Gastroesophageal sphincter (tissue), 4 donors: ENCODE results near the gene DNM3. TPM values are rescaled to one million over a fixed set of nuclear protein-coding genes. Genes with fewer than 3 reads are reported as not detected.

Experiments used
- ATAC-seq: fragments of 150-250 bp; one replicate; pipeline ENCODE4 v1.9.1; 2016; ENCODE audit warnings: mild to moderate bottlenecking, moderate library complexity
- H3K27ac ChIP-seq, 4 donors: fragments of 200-600 bp; sonication (generic) in 3 of 4; 1 replicate in 3 of 4; 2 replicates in 1 of 4; pipeline ENCODE4 v1.5.1; 2016 to 2019
- H3K27me3 ChIP-seq: fragments of 200-600 bp; sonication (generic); one replicate; pipeline ENCODE4 v1.5.1; 2019
- H3K36me3 ChIP-seq, 2 donors: fragments of 200-600 bp; sonication (generic); one replicate each; pipeline ENCODE4 v1.5.1; 2019; ENCODE audit warnings: control low read depth in 1 of 2
- H3K4me1 ChIP-seq, 3 donors: fragments of 200-600 bp; sonication (generic); 1 replicate in 2 of 3; 2 replicates in 1 of 3; pipeline ENCODE4 v1.5.1; 2016 to 2019; ENCODE audit warnings: control low read depth in 2 of 3
- H3K4me3 ChIP-seq, 2 donors: fragments of 200-600 bp; sonication (generic); one replicate each; pipeline ENCODE4 v1.5.1; 2019; ENCODE audit warnings: mild to moderate bottlenecking in 1 of 2, moderate library complexity in 1 of 2
- H3K9me3 ChIP-seq, 3 donors: fragments of 200-600 bp; sonication (generic); one replicate each; pipeline ENCODE4 v1.5.1; 2017 to 2019; ENCODE audit warnings: control low read depth in 2 of 3
- EP300 ChIP-seq: sonication (generic); formaldehyde crosslinking; IDR thresholded peaks from one replicate; pipeline ENCODE4 v1.6.1; 2017; ENCODE audit warnings: antibody characterized with exemption, mild to moderate bottlenecking
- POLR2A ChIP-seq, 2 donors: fragments of 450-650 bp; IDR thresholded peaks; one replicate each; pipeline ENCODE4 v1.6.1; 2017; ENCODE audit warnings: antibody characterized with exemption in 2 of 2, mild to moderate bottlenecking in 2 of 2, moderate library complexity in 1 of 2
- POLR2AphosphoS5 ChIP-seq: sonication (generic); formaldehyde crosslinking; IDR thresholded peaks from one replicate; pipeline ENCODE4 v1.6.1; 2017; ENCODE audit warnings: antibody characterized with exemption
- WGBS, 2 donors: methylation state at CpG; one replicate each; pipeline ENCODE4 v1.1.5; 2018; ENCODE audit warnings: low coverage in 1 of 2; 5-methylcytosine and 5-hydroxymethylcytosine counted together
- total RNA-seq, 4 donors: library from RNA; depleted of rRNA; stranded (reverse); fragments of >200 nt; gene quantifications; one replicate each; pipeline ENCODE4 v1.1.0, GENCODE V29; 2016
- TF ChIP-seq, protein P1 (sequence below), 4 experiments: fragments of 200-600 bp in 2 of 4; fragments of 450-650 bp in 2 of 4; sonication (generic) in 1 of 4; IDR thresholded peaks; one replicate each; pipeline ENCODE4 v1.5.1; 2017 to 2019; ENCODE audit warnings: antibody characterized with exemption in 4 of 4, mild to moderate bottlenecking in 2 of 4, moderate library complexity in 2 of 4

Gene DNM3
- total RNA-seq, 4 donors from 2014 or later = 1.9 to 5.0 (median 3.9) TPM

DNA sequence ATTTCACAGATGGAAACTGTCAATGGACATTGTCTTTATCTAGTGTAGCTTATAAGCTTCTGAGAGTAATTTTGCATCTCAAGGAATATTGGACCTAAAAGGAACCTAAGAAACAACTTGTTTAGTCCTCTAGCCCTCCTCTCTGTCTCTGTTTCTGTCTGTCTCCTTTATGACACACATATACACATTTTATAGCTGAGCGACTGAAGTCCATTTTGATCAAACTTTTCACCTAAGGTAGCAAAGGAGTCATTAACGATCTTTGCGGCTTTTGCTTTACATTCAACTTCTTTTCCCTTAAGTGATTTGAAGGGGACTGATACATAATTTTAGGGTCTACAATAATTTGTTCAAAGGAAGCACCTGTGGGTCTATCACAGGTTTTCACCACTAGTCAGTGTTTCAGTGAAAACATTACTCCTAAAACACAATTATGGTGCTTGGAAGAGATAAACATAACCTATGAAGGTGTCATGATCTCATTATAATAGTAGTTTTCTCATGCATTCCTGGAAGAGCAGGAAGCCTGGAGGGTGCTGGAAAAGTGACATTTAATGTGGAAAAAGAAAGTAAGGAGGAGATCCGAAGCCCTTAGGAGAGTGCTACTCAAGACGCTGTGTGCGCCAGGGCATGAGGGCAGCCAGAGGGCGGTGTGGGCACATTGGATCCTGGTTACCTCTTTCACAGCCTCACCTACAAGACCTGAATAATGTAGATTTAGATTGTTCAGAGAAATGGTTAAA, 248.6 kb downstream of the DNM3 start:
- Histone ChIP-seq H3K27me3 (no peaks in the 10 kb centered on the region), H3K9me3 (no peaks in the 10 kb centered on the region), H3K36me3 (no peaks in the 10 kb centered on the region), H3K27ac (no peak overlapping the region), H3K4me3 (no peak overlapping the region), H3K4me1 (no peaks in the 10 kb centered on the region)
- ATAC-seq = peak; percentile 55
- TF ChIP-seq, protein P1, sequence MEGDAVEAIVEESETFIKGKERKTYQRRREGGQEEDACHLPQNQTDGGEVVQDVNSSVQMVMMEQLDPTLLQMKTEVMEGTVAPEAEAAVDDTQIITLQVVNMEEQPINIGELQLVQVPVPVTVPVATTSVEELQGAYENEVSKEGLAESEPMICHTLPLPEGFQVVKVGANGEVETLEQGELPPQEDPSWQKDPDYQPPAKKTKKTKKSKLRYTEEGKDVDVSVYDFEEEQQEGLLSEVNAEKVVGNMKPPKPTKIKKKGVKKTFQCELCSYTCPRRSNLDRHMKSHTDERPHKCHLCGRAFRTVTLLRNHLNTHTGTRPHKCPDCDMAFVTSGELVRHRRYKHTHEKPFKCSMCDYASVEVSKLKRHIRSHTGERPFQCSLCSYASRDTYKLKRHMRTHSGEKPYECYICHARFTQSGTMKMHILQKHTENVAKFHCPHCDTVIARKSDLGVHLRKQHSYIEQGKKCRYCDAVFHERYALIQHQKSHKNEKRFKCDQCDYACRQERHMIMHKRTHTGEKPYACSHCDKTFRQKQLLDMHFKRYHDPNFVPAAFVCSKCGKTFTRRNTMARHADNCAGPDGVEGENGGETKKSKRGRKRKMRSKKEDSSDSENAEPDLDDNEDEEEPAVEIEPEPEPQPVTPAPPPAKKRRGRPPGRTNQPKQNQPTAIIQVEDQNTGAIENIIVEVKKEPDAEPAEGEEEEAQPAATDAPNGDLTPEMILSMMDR (IDR thresholded peaks at IDR 0.05) = peak; percentile 61 to 77 (median 68)
- TF ChIP-seq POLR2A (IDR thresholded peaks at IDR 0.05) = no peak
- WGBS, 2 donors = 46 to 67% methylated on average over 5 to 7 of the region's 7 CpGs

- Histone ChIP-seq H3K27me3 (no peaks in the 10 kb centered on the region), H3K4me3 (no peak overlapping the region), H3K27ac (no peak overlapping the region), H3K36me3 (no peaks in the 10 kb centered on the region), H3K4me1 (no peaks in the 10 kb centered on the region), H3K9me3 (no peaks in the 10 kb centered on the region)
- WGBS, 2 donors = 29 to 50% methylated on average over 1 of the region's 1 CpG
- TF ChIP-seq EP300 (no peak), POLR2A (IDR thresholded peaks at IDR 0.05) (no peak), POLR2AphosphoS5 (no peak)
- TF ChIP-seq, protein P1 (IDR thresholded peaks at IDR 0.05) = no peak
- ATAC-seq = no peak
Measured at GRCh38 chr1:172090511-172090817, 249.2 kb downstream of the DNM3 start.

GRCh38 chr1:172095846-172096245, 254.5 kb downstream of the DNM3 start:
- Histone ChIP-seq H3K27me3 (no peaks in the 10 kb centered on the region), H3K4me1 (no peaks in the 10 kb centered on the region), H3K9me3 (no peaks in the 10 kb centered on the region), H3K4me3 (no peak overlapping the region), H3K36me3 (no peaks in the 10 kb centered on the region), H3K27ac (no peak overlapping the region)
- no peak for ATAC-seq
- 69 to 85% methylated on average over 2 of the region's 2 CpGs for WGBS, 2 donors
- TF ChIP-seq POLR2AphosphoS5 (no peak), POLR2A (IDR thresholded peaks at IDR 0.05) (no peak), EP300 (no peak)
- TF ChIP-seq, protein P1 (IDR thresholded peaks at IDR 0.05) = no peak

DNA sequence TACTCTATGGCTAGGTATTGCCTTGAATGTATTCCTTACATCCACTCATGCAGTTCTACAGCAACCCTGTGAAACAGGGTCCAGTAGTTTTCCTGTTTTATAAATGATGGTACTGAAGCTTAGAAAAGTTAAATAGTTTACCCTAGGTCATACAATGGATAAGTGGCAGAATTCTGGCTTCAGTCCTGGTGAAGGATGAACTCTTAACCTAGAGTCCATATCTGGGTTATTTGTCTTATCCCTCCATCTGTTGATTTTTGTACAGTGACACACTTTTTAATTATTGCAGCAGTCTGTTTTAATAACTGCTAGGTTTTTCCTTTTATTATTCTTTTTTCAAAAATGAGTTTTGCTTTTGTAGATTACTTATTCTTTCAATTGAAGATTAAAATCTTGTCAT, 263.9 kb downstream of the DNM3 start:
- peaks cover 0 to 19% (median 0%) of the 10 kb centered on the region in 3 donors for H3K4me1 ChIP-seq
- no peaks in the 10 kb centered on the region for H3K36me3 ChIP-seq
- no peak for ATAC-seq
- H3K9me3 ChIP-seq = no peaks in the 10 kb centered on the region
- H3K4me3 ChIP-seq = no peak overlapping the region
- TF ChIP-seq POLR2A (IDR thresholded peaks at IDR 0.05) = no peak
- no peak for TF ChIP-seq EP300
- TF ChIP-seq POLR2AphosphoS5 = no peak
- TF ChIP-seq, protein P1 (IDR thresholded peaks at IDR 0.05) = no peak
- no peak overlapping the region for H3K27ac ChIP-seq
- no peaks in the 10 kb centered on the region for H3K27me3 ChIP-seq

DNA sequence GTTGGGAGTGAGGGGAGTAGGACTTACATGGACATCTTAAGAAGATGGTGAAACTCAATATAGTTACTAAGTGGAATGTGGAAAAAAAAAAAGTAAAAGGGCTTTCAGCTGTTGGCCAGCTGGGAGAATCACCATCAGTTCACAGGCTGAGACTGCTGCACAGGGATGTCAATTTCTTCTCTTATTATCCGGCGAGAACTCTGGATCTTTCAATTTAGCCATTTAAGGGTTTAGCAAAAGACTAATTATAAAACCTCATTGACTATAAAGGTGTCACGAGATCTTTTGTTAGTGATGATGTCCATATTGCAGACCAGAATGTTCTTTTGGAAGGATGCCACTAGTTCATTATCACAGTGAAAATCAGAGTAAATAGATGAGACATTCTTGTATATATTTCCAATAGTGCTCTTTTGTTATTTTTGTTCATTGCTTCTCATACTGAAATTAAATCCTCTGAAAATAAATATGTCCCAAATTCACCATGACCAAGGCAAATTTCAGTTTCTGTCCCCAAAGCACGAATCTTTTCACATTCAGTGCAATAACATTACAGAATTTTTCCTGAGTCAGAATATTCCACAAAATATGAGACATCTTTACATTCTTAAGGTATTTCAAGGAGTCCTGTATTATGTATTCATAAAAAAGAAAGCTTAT, 266.1 kb downstream of the DNM3 start:
- Histone ChIP-seq H3K27me3 (no peaks in the 10 kb centered on the region), H3K36me3 (no peaks in the 10 kb centered on the region), H3K9me3 (no peaks in the 10 kb centered on the region), H3K4me3 (no peak overlapping the region), H3K4me1 (peaks cover 0 to 19% (median 0%) of the 10 kb centered on the region in 3 donors), H3K27ac (no peak overlapping the region)
- WGBS, 2 donors = 41 to 55% methylated on average over 4 of the region's 4 CpGs
- TF ChIP-seq POLR2A (IDR thresholded peaks at IDR 0.05) (no peak), EP300 (no peak), POLR2AphosphoS5 (no peak)
- TF ChIP-seq, protein P1 (IDR thresholded peaks at IDR 0.05) = no peak
- no peak for ATAC-seq
